Gastrocnemius medialis (tissue), 4 donors: Measurements from ENCODE around the gene SMARCA4. TPM values are rescaled to one million over a fixed set of nuclear protein-coding genes. Genes with fewer than 3 reads are reported as not detected.
"Not testable (repeated sequence)": the region's sequence is repeated elsewhere in the genome, so short reads cannot be mapped to it uniquely, and the experiment has no call there.

Experiments
- ATAC-seq, 2 donors: fragments of 150-250 bp; one replicate each; pipeline ENCODE4 v1.9.1; 2016
- DNase-seq, 2 donors: peaks; one replicate each; pipeline ENCODE4 v3.0.0-alpha.2; 2019
- H3K27ac ChIP-seq, 4 donors: fragments of 200-600 bp; sonication (generic); 1 replicate in 1 of 4; 2 replicates in 3 of 4; pipeline ENCODE4 v1.5.1; 2016 to 2018; ENCODE audit warnings: mild to moderate bottlenecking in 2 of 4, moderate library complexity in 1 of 4
- H3K27me3 ChIP-seq, 3 donors: fragments of 200-600 bp; sonication (generic) in 2 of 3; 1 replicate in 1 of 3; 2 replicates in 2 of 3; pipeline versions ENCODE4 v1.5.1 to v1.6.0; 2016 to 2019; ENCODE audit warnings: mild to moderate bottlenecking in 1 of 3, moderate library complexity in 1 of 3
- H3K36me3 ChIP-seq, 2 donors: fragments of 200-600 bp; sonication (generic) in 1 of 2; one replicate each; pipeline ENCODE4 v1.5.1; 2017 to 2018
- H3K4me1 ChIP-seq, 2 donors: fragments of 200-600 bp; sonication (generic) in 1 of 2; one replicate each; pipeline ENCODE4 v1.5.1; 2016 to 2017; ENCODE audit warnings: mild to moderate bottlenecking in 2 of 2
- H3K4me3 ChIP-seq, 4 donors: fragments of 200-600 bp; sonication (generic) in 3 of 4; 1 replicate in 1 of 4; 2 replicates in 3 of 4; pipeline ENCODE4 v1.5.1; 2016 to 2019; ENCODE audit warnings: mild to moderate bottlenecking in 2 of 4
- H3K9me3 ChIP-seq, 3 donors: fragments of 200-600 bp; sonication (generic) in 2 of 3; 1 replicate in 1 of 3; 2 replicates in 2 of 3; pipeline ENCODE4 v1.5.1; 2016 to 2019
- POLR2A ChIP-seq, 2 donors: fragments of 450-650 bp; IDR thresholded peaks; one replicate each; pipeline ENCODE4 v1.6.1; 2017; ENCODE audit warnings: antibody characterized with exemption in 2 of 2, mild to moderate bottlenecking in 2 of 2, moderate library complexity in 2 of 2
- in situ Hi-C, 4 donors: fragments of 200-750 bp; cut with MboI; loops; one replicate each; pipeline versions ENCODE4 v1.15.0 to v1.8.0; 2017; ENCODE audit warnings: low sequenced_read_pairs in 4 of 4
- intact Hi-C: fragments of 100-400 bp; cut with DNase I; formaldehyde crosslinking; loops from one replicate; pipeline ENCODE4 v1.15.1; 2023; ENCODE audit warnings: low total_unique reads
- total RNA-seq, 4 donors: library from RNA; depleted of rRNA; stranded (reverse); fragments of >200 nt; gene quantifications; one replicate each; pipeline versions ENCODE4 v1.1.0 to v1.2.3, GENCODE V29; 2016
- TF ChIP-seq, protein P1 (sequence below), 5 experiments: fragments of 450-650 bp in 3 of 5; fragments of 200-600 bp in 2 of 5; sonication (generic) in 2 of 5; IDR thresholded peaks in 4 of 5; conservative IDR thresholded peaks in 1 of 5; 1 replicate in 4 of 5; 2 replicates in 1 of 5; pipeline ENCODE4 v1.5.1; 2016 to 2019; ENCODE audit warnings: antibody characterized with exemption in 5 of 5, mild to moderate bottlenecking in 3 of 5, moderate library complexity in 3 of 5

Gene SMARCA4
- total RNA-seq, 4 donors from 2014 or later: 24.0 to 72.6 (median 68.7) TPM

GRCh38 chr19:11098861-11099260, 138.0 kb downstream of the SMARCA4 start:
- intact Hi-C loops (no loop called here), in situ Hi-C loops (no loop called here)
- Histone ChIP-seq H3K4me3 (no peak overlapping the region), H3K9me3 (no peaks in the 10 kb centered on the region), H3K36me3 (no peaks in the 10 kb centered on the region), H3K4me1 (peaks cover 0 to 11% of the 10 kb centered on the region in 2 donors), H3K27ac (no peak overlapping the region), H3K27me3 (peaks cover under 1 to 4% (median 3%) of the 10 kb centered on the region in 3 donors)
- TF ChIP-seq POLR2A (IDR thresholded peaks at IDR 0.05): no peak
- TF ChIP-seq, protein P1, sequence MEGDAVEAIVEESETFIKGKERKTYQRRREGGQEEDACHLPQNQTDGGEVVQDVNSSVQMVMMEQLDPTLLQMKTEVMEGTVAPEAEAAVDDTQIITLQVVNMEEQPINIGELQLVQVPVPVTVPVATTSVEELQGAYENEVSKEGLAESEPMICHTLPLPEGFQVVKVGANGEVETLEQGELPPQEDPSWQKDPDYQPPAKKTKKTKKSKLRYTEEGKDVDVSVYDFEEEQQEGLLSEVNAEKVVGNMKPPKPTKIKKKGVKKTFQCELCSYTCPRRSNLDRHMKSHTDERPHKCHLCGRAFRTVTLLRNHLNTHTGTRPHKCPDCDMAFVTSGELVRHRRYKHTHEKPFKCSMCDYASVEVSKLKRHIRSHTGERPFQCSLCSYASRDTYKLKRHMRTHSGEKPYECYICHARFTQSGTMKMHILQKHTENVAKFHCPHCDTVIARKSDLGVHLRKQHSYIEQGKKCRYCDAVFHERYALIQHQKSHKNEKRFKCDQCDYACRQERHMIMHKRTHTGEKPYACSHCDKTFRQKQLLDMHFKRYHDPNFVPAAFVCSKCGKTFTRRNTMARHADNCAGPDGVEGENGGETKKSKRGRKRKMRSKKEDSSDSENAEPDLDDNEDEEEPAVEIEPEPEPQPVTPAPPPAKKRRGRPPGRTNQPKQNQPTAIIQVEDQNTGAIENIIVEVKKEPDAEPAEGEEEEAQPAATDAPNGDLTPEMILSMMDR (IDR thresholded peaks at IDR 0.05 in 4 of 5, conservative IDR thresholded peaks at IDR 0.05 in 1 of 5): no peak
- DNase-seq (no peak), ATAC-seq (no peak)

GRCh38 chr19:11100049-11100448, 139.2 kb downstream of the SMARCA4 start:
- peak overlapping the region in 3 of 4 donors; percentile 3 to 41 (median 40) for H3K27ac ChIP-seq
- intact Hi-C loops: no loop called here
- ATAC-seq: no peak
- H3K27me3 ChIP-seq: peaks cover 0 to 3% (median 0%) of the 10 kb centered on the region in 3 donors
- DNase-seq: no peak
- peaks cover 0 to 6% of the 10 kb centered on the region in 2 donors for H3K4me1 ChIP-seq
- H3K9me3 ChIP-seq: no peaks in the 10 kb centered on the region
- no peak for TF ChIP-seq POLR2A (IDR thresholded peaks at IDR 0.05)
- TF ChIP-seq, protein P1 (IDR thresholded peaks at IDR 0.05 in 4 of 5, conservative IDR thresholded peaks at IDR 0.05 in 1 of 5): no peak
- in situ Hi-C loops: no loop called here
- peaks cover 0 to 4% of the 10 kb centered on the region in 2 donors for H3K36me3 ChIP-seq
- no peak overlapping the region for H3K4me3 ChIP-seq

DNA sequence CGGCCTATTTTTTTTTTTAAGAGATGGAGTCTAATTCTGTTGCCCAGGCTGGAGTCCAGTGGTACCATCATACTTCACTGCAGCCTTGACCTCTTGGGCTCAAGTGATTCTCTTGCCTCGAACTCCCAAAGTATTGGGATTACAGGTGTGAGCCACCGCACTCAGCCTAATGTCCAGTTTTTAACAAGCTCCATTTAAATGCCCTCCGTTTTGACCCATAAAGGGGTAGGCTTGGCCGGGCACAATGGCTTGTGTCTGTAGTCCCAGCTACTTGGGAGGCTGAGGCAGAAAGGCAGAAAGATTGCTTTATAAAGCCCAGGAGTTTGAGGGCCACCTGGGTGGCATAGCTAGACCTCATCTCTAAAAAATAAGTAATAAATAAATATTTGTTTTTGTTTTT, 140.2 kb downstream of the SMARCA4 start:
- DNase-seq: no peak
- Histone ChIP-seq H3K36me3 (peaks cover 0 to 4% of the 10 kb centered on the region in 2 donors), H3K4me3 (no peak overlapping the region), H3K9me3 (no peaks in the 10 kb centered on the region), H3K4me1 (no peaks in the 10 kb centered on the region), H3K27ac (no peak overlapping the region), H3K27me3 (no peaks in the 10 kb centered on the region)
- TF ChIP-seq POLR2A (IDR thresholded peaks at IDR 0.05): no peak
- TF ChIP-seq, protein P1 (IDR thresholded peaks at IDR 0.05 in 4 of 5, conservative IDR thresholded peaks at IDR 0.05 in 1 of 5): no peak
- ATAC-seq: no peak
- intact Hi-C loops: no loop called here
- in situ Hi-C loops: no loop called here

DNA sequence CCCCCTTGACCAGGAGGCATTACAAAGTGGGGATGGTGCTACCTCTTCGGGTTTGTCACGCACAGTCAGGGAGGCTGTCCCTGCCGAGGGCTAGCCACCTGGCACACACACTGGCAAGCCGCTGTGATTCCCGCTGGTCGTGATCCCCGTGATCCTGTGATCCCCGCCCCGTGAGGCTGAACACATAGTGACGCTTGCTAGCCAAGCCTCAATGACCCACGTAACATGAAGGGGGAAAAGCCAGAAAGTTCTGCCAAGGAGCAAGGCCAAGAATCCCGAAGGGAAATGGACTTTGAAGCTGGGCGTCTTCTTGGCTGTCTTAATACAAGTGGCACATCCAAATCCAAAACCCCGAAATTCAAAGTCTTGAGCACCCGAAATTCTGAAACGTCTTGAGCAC, 142.1 kb downstream of the SMARCA4 start:
- Histone ChIP-seq H3K4me3 (no peak overlapping the region), H3K27ac (no peak overlapping the region), H3K36me3 (peaks cover 0 to 10% of the 10 kb centered on the region in 2 donors), H3K9me3 (no peaks in the 10 kb centered on the region), H3K4me1 (no peaks in the 10 kb centered on the region), H3K27me3 (no peaks in the 10 kb centered on the region)
- ATAC-seq (no peak), DNase-seq (peak in 1 of 2 donors; percentile 20)
- in situ Hi-C loops (no loop called here), intact Hi-C loops (no loop called here)
- TF ChIP-seq POLR2A (IDR thresholded peaks at IDR 0.05): no peak
- TF ChIP-seq, protein P1 (IDR thresholded peaks at IDR 0.05 in 4 of 5, conservative IDR thresholded peaks at IDR 0.05 in 1 of 5): no peak

DNA sequence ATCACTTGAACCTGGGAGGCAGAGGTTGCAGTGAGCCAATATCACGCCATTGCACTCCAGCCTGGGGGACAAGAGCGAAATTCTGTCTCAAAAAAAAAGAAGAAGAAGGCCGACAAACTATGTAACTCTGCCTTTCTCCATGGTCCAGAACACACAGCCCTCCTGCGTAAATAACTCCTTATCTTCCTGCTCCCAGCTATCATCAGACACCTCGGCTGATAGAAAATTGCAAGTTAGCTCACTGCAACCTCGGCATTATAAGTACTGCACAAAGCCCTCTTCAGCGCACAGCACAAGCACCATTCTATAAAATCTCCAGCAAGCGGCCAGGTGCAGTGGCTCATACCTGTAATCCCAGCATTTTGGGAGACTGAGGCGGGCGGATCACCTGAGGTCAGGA, 142.8 kb downstream of the SMARCA4 start:
- H3K9me3 ChIP-seq, H3K4me1 ChIP-seq, DNase-seq, H3K36me3 ChIP-seq, in situ Hi-C loops, intact Hi-C loops, ATAC-seq, H3K4me3 ChIP-seq, H3K27ac ChIP-seq, H3K27me3 ChIP-seq: not testable (repeated sequence)
